ENCODE data around the gene KCNRG.

- no peak for TF ChIP-seq POLR2AphosphoS5 (IDR thresholded peaks at IDR 0.05; ENCODE audit: low read depth, low read length)
- no peak for TF ChIP-seq FOXM1 (IDR thresholded peaks at IDR 0.05; ENCODE audit: low read depth)
- TF ChIP-seq SIN3A (IDR thresholded peaks at IDR 0.05; ENCODE audit: borderline replicate concordance, low read depth, low read length) = no peak
- no peak for TF ChIP-seq CTCF (IDR thresholded peaks at IDR 0.05)
- TF ChIP-seq JUND (IDR thresholded peaks at IDR 0.05) = no peak
- no peak for TF ChIP-seq EZH2phosphoT487 (IDR thresholded peaks at IDR 0.05; ENCODE audit: borderline replicate concordance, low read depth)
- TF ChIP-seq RAD21 (IDR thresholded peaks at IDR 0.05; ENCODE audit: low read length) = no peak
These were observed 37.2 kb downstream of the KCNRG start for GRCh38 chr13:50052478-50052877.

All from SK-N-SH (cell line).